ENCODE measurements around the gene C7orf57.

The C7orf57 gene

DNA sequence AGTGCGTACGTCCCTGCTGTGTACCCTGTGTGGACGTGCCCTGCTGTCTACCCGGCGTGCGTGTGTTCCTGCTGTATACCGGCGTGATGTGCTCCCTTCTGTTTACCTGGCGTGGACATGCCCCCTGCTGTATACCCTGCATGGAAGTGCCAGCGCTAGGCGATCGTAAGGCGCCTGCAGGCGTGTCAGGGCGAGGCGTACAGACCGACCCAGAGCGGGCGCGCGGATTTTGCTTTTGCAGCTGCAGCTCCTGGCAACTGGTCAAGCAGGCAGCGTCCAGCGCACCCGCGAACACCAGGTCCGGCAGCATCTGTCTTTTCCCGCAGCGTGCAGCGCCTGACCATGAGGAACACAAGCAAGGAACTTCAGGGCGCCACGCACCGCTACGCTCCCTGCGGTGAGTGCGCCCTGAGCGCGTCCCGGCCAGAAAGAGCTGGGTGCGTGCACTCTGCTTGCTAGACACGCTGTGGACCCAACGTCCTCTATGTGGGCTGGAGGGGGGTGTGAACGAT, 680 bp downstream of the C7orf57 start:
- Histone ChIP-seq H3K27ac (no peak overlapping the region), H3K4me3 (peak overlapping the region; percentile 82)
- TF ChIP-seq, protein P1, sequence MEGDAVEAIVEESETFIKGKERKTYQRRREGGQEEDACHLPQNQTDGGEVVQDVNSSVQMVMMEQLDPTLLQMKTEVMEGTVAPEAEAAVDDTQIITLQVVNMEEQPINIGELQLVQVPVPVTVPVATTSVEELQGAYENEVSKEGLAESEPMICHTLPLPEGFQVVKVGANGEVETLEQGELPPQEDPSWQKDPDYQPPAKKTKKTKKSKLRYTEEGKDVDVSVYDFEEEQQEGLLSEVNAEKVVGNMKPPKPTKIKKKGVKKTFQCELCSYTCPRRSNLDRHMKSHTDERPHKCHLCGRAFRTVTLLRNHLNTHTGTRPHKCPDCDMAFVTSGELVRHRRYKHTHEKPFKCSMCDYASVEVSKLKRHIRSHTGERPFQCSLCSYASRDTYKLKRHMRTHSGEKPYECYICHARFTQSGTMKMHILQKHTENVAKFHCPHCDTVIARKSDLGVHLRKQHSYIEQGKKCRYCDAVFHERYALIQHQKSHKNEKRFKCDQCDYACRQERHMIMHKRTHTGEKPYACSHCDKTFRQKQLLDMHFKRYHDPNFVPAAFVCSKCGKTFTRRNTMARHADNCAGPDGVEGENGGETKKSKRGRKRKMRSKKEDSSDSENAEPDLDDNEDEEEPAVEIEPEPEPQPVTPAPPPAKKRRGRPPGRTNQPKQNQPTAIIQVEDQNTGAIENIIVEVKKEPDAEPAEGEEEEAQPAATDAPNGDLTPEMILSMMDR (IDR thresholded peaks at IDR 0.05) = no peak
- DNase-seq (ENCODE audit: low spot score) = no peak

- DNase-seq (ENCODE audit: low spot score) = no peak
- Histone ChIP-seq H3K27ac (no peak overlapping the region), H3K4me3 (no peak overlapping the region)
- TF ChIP-seq, protein P1 (IDR thresholded peaks at IDR 0.05) = no peak
These were observed 3.6 kb downstream of the C7orf57 start for GRCh38 chr7:48038815-48039506.

DNA sequence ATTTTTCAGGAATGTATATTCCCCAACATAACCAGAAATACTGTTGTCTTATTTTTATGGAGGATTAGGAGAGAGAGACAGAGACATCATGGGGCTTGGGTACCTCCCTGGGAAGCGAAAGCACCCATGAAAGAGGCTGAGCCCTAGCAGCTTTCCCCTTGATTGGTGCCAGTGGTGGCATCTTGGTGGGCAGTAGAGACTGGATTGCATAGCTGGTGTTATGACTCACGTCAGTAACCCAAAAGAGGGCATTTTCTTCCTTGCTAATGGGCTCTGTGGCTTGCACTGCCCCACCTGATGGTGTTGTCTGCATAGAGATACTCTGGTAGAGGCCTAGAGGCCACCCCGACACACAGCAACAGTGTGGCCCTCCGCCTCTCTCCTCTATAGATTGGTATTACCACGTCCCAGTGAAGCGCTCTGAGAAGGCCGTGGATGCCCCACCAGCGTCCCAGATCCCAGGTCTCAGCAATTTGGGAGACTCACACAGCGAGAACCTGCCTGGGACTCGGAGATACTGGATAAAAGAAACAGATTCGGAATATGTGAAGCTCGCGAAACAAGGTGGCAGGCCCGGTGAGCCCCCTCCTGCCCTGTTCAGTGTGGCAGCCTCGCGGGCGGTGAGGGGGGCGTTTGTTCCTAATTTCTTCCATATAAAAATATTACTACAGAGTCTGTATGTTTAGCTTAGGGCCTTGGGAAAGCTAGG, 5.8 kb downstream of the C7orf57 start:
- H3K27ac ChIP-seq = no peak overlapping the region
- H3K4me3 ChIP-seq = no peak overlapping the region
- TF ChIP-seq, protein P1 (IDR thresholded peaks at IDR 0.05) = no peak
- DNase-seq (ENCODE audit: low spot score) = no peak

- H3K4me3 ChIP-seq = no peak overlapping the region
- TF ChIP-seq, protein P1 (IDR thresholded peaks at IDR 0.05) = no peak
- no peak for DNase-seq (ENCODE audit: low spot score)
- H3K27ac ChIP-seq = no peak overlapping the region
These were observed 6.3 kb downstream of the C7orf57 start for GRCh38 chr7:48041653-48041970.

- TF ChIP-seq, protein P1 (IDR thresholded peaks at IDR 0.05) = no peak
- no peak overlapping the region for H3K27ac ChIP-seq
- no peak overlapping the region for H3K4me3 ChIP-seq
- no peak for DNase-seq (ENCODE audit: low spot score)
These were observed 6.9 kb downstream of the C7orf57 start for GRCh38 chr7:48042216-48042615.

GRCh38 chr7:48042636-48043035, 7.3 kb downstream of the C7orf57 start:
- Histone ChIP-seq H3K27ac (no peak overlapping the region), H3K4me3 (no peak overlapping the region)
- TF ChIP-seq, protein P1 (IDR thresholded peaks at IDR 0.05) = no peak
- DNase-seq (ENCODE audit: low spot score) = no peak
